HEK293T (cell line): ENCODE data around the gene TK2.

Experiments
- CTCF ChIA-PET: fragments of 350-600 bp; formaldehyde crosslinking; extraction: SDS; loops from one replicate; lab custom pipeline; 2021; ENCODE audit warnings: antibody characterized with exemption, inconsistent platforms; lab: Yijun Ruan, JAX
- POLR2A ChIA-PET: fragments of 350-600 bp; formaldehyde crosslinking; extraction: SDS; loops from one replicate; lab custom pipeline; 2020; ENCODE audit warnings: antibody characterized with exemption, inconsistent platforms; lab: Yijun Ruan, JAX
- DNase-seq: peaks from one replicate; pipeline ENCODE4 v3.0.0; 2012; ENCODE audit warnings: mixed read lengths; ENCODE audit errors: extremely low spot score
- ARNT ChIP-seq: fragments of 450-650 bp; IDR thresholded peaks from 2 replicates; pipeline ENCODE4 v1.6.1; 2017; ENCODE audit warnings: mild to moderate bottlenecking
- BHLHE40 ChIP-seq: fragments of 450-650 bp; IDR thresholded peaks from 2 replicates; pipeline ENCODE4 v1.6.1; 2016; ENCODE audit warnings: mild to moderate bottlenecking, moderate library complexity, borderline replicate concordance
- CTBP1 ChIP-seq: fragments of 450-650 bp; IDR thresholded peaks from 2 replicates; pipeline ENCODE4 v1.6.1; 2016; ENCODE audit warnings: borderline replicate concordance
- ELF4 ChIP-seq: fragments of 450-650 bp; IDR thresholded peaks from 2 replicates; pipeline ENCODE4 v1.6.1; 2017; ENCODE audit warnings: antibody characterized with exemption
- FOXA1 ChIP-seq: fragments of 450-650 bp; IDR thresholded peaks from 2 replicates; pipeline ENCODE4 v1.6.1; 2016; ENCODE audit warnings: mild to moderate bottlenecking
- FOXK2 ChIP-seq: fragments of 450-650 bp; IDR thresholded peaks from 2 replicates; pipeline ENCODE4 v1.6.1; 2016; ENCODE audit warnings: mild to moderate bottlenecking
- FOXM1 ChIP-seq: fragments of 450-650 bp; IDR thresholded peaks from 2 replicates; pipeline ENCODE4 v1.6.1; 2017; ENCODE audit warnings: mild to moderate bottlenecking, borderline replicate concordance
- HDGF ChIP-seq: fragments of 450-650 bp; IDR thresholded peaks from 2 replicates; pipeline ENCODE4 v1.6.1; 2017; ENCODE audit warnings: antibody characterized with exemption, borderline replicate concordance
- L3MBTL2 ChIP-seq: fragments of 450-650 bp; conservative IDR thresholded peaks from 2 replicates; pipeline ENCODE4 v1.6.1; 2016; ENCODE audit warnings: mild to moderate bottlenecking
- LEF1 ChIP-seq: fragments of 450-650 bp; IDR thresholded peaks from 2 replicates; pipeline ENCODE4 v1.6.1; 2017; ENCODE audit warnings: mild to moderate bottlenecking, borderline replicate concordance
- NFRKB ChIP-seq: fragments of 450-650 bp; IDR thresholded peaks from 2 replicates; pipeline ENCODE4 v1.6.1; 2016; ENCODE audit warnings: mild to moderate bottlenecking, moderate library complexity
- SP1 ChIP-seq: fragments of 450-650 bp; IDR thresholded peaks from 2 replicates; pipeline ENCODE4 v1.6.1; 2017
- SUZ12 ChIP-seq: fragments of 450-650 bp; IDR thresholded peaks from 2 replicates; pipeline ENCODE4 v1.6.1; 2016; ENCODE audit warnings: mild to moderate bottlenecking
- TARDBP ChIP-seq: fragments of 450-650 bp; IDR thresholded peaks from 2 replicates; pipeline ENCODE4 v1.6.1; 2016
- ZNF384 ChIP-seq: fragments of 450-650 bp; IDR thresholded peaks from 2 replicates; pipeline ENCODE4 v1.6.1; 2016
- TF ChIP-seq, protein P1 (sequence below): fragments of 450-650 bp; IDR thresholded peaks from 2 replicates; pipeline ENCODE4 v1.6.1; 2016

Gene TK2

DNA sequence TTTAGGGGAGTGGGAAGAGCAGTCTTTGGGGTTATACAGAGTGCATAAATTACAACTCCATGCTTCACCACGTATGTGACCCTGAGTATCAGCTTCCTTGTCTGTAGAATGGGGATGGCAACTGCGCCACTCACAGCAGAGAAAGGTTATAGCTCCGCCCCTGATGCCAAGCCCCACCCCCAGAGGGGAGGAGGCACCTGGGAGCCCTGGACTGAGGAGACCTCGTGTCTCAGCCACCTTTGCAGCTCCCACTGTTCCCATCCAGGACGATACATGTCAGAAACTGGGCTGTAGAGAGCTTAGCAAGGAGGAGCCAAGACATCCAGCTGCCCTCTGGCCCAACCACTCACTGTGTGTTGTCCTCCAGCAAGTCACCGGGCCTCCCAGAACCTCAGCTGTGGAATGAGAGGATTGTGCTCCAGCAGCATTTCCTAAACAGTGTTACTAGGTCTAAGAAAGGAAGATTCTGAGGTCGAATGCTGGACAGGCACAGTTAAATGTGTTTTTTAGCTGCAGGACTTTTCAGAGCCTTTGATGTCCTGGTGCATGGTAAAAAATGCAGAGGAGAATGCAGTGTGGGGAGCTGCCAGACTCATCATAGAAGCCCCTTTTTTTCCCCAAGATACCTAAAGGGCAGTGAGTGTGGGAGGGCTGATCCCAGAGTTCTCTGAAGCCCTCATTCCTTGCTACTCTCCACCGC is 73.4 kb downstream of the TK2 start:
- CTCF ChIA-PET = interaction anchor here (0.7 to 2.3 kb wide), 3 partner anchors 8 to 148 kb away, joined by 3 to 11 read pairs (median 4); no protein-coding TSS in a partner anchor
- POLR2A ChIA-PET = no interaction called here
- DNase-seq = peak; percentile 65
- TF ChIP-seq FOXM1 (no peak), LEF1 (no peak), L3MBTL2 (no peak), NFRKB (no peak), SP1 (no peak), HDGF (no peak), BHLHE40 (no peak)
- TF ChIP-seq, protein P1, sequence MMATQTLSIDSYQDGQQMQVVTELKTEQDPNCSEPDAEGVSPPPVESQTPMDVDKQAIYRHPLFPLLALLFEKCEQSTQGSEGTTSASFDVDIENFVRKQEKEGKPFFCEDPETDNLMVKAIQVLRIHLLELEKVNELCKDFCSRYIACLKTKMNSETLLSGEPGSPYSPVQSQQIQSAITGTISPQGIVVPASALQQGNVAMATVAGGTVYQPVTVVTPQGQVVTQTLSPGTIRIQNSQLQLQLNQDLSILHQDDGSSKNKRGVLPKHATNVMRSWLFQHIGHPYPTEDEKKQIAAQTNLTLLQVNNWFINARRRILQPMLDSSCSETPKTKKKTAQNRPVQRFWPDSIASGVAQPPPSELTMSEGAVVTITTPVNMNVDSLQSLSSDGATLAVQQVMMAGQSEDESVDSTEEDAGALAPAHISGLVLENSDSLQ = peak; percentile 74

DNA sequence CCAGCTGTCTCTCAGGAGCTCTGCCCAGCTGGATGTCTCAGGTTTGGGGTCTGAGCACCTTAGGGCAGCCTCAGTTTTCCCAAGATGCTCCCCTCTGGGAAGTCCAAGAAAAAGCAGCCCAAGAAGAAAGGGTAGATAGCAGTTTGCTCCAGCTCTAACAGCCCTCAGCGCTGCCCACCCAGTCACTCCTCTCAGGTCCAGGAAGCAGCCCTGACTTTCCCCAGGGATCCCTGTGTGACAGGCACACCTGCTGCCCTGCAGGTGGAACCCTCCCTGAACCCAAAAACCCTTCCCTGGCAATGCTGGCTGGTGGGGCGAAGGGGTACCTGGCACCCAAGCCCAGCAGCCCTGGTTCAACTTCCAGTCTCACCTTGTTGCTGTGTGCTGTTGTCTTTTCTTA is 74.7 kb downstream of the TK2 start:
- ChIA-PET POLR2A (no interaction called here), CTCF (interaction anchor here (0.7 to 1.7 kb wide), 2 partner anchors 8 to 69 kb away, joined by 3 to 7 read pairs; no protein-coding TSS in a partner anchor)
- DNase-seq = no peak
- no peak for TF ChIP-seq TARDBP
- no peak for TF ChIP-seq FOXM1
- TF ChIP-seq, protein P1 = no peak
- TF ChIP-seq SUZ12 = no peak
- no peak for TF ChIP-seq BHLHE40
- TF ChIP-seq NFRKB = no peak
- TF ChIP-seq L3MBTL2 = no peak
- no peak for TF ChIP-seq FOXK2

DNA sequence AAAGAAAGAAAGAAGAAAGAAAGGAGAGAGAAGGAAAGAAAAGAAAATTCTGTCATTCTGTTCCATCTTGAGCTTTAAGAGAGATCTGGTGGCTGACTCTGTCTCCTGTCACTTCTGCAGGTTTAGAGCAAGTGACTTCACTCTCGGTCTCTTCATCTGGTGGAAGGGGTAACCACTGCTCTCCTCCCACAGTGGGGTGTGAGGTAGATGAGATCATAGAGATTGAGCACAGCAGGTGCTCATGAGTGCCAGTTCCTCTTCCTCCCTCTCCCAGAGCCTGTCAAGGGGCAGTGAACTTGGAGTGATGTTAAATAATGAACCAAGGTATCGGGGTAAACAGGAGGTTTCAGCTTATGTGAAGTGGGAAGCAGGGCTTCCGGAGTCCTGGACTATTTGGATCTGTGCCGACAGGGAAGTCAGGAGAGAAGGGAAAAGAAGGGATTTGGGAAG is 75.1 kb downstream of the TK2 start:
- POLR2A ChIA-PET = no interaction called here
- no peak for TF ChIP-seq BHLHE40
- TF ChIP-seq FOXA1 = no peak
- TF ChIP-seq, protein P1 = no peak
- TF ChIP-seq SUZ12 = no peak
- no peak for TF ChIP-seq FOXK2
- no peak for TF ChIP-seq SP1
- no peak for TF ChIP-seq FOXM1
- TF ChIP-seq ZNF384 = no peak
- TF ChIP-seq CTBP1 = no peak
- no peak for TF ChIP-seq ARNT
- TF ChIP-seq NFRKB = no peak
- TF ChIP-seq TARDBP = no peak
- TF ChIP-seq LEF1 = no peak
- TF ChIP-seq HDGF = no peak
- no peak for TF ChIP-seq L3MBTL2
- no peak for DNase-seq
- CTCF ChIA-PET = interaction anchor here (0.6 to 1.7 kb wide), 3 partner anchors 9 to 327 kb away, joined by 3 to 7 read pairs (median 3); partner anchors contain the start of gene TERB1

DNA sequence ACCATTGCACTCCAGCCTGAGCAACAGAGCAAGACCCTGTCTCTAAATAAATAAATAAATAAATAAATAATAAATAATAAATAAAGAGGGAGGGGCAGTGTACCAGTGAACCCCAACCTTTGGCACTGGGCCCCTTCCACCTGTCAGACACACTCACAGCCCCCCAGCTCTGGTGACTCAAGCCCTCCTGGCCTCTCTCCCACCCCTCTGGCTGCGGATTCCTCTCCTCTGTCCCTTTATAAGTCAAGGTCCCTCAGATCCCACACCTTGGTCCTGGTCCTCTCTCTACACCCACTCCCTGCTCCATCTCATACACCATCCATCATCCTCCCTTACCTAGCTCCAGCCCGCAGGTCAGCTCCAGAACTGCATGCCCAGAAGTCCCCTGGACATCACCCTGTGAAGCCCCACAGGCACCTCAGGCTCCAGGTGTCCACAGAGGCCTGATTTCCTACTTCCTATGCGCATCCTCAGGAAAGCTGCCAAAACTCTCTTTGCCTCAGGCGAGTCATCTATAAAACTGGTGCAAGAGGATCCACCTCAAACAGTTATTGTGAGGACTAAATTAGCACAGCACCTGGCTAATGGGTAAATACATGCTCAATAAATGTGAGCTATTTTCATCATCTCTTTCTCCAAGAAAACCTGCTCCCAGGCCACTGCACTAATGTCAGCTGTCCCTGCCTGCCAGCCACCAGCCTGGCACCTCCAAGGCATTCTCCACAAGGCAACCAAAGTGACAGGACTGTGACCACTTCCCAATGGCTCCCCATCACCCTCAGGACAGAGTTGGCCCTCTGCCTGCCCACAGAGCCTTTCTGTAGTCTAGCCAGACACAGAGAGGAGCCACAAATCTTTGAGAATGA is 76.0 kb downstream of the TK2 start:
- TF ChIP-seq SP1 = no peak
- TF ChIP-seq, protein P1 = no peak
- no peak for TF ChIP-seq NFRKB
- TF ChIP-seq ELF4 = no peak
- no peak for TF ChIP-seq L3MBTL2
- no peak for TF ChIP-seq ZNF384
- no peak for TF ChIP-seq ARNT
- no peak for TF ChIP-seq LEF1
- TF ChIP-seq SUZ12 = no peak
- TF ChIP-seq CTBP1 = no peak
- no peak for DNase-seq
- CTCF ChIA-PET = interaction anchor here (0.6 to 1.7 kb wide), 2 partner anchors 22 to 67 kb away, joined by 3 to 7 read pairs; no protein-coding TSS in a partner anchor
- POLR2A ChIA-PET = no interaction called here

DNA sequence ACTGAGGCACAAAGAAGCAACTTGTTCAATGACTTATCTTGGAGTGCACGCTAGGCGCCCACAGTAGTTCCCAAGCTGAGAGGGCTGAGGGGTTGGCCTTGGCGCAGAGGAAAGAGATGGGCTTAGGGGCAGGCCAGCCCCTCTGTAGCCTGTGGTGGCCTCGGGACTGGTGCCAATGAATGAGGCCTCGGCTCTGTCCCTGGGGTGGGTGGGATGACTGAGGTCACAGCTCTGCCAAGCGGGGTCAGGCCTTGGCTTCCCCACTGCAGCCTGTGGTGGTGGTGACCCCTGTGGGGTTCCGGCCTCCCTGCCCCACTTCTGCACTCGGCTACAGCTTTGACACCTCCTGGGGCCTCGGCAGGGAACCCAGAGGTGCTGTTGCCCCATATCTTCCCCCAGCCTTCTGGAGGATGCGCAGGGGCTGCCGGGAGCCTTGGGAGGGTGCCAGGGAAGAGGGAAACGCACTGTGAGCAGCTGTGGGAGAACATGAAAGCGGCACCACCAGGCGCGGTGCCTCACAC is 76.8 kb downstream of the TK2 start:
- TF ChIP-seq ARNT (no peak), HDGF (no peak)
- ChIA-PET CTCF (interaction anchor here (0.6 to 1.1 kb wide), 3 partner anchors 21 to 135 kb away, joined by 3 read pairs; no protein-coding TSS in a partner anchor), POLR2A (no interaction called here)
- no peak for DNase-seq
